GM13977 (cell line): ENCODE data around the gene SMARCAL1.
"Not testable (repeated sequence)": the region's sequence is repeated elsewhere in the genome, so short reads cannot be mapped to it uniquely, and the experiment has no call there.

ENCODE experiments used
- DNase-seq: peaks from one replicate; pipeline ENCODE4 v3.0.0; 2012; ENCODE audit warnings: low spot score
- in situ Hi-C: fragments of 300-500 bp; cut with MboI; formaldehyde crosslinking; loops from one replicate; pipeline ENCODE4 v1.12.0; 2022; ENCODE audit warnings: low sequenced_read_pairs, low pct_unique_long_range_greater_than_20kb, mixed read lengths, inconsistent platforms; ENCODE audit not compliant: unreplicated experiment
- TF ChIP-seq, protein P1 (sequence below): IDR thresholded peaks from 2 replicates; pipeline ENCODE4 v1.5.1; 2012; ENCODE audit warnings: mild to moderate bottlenecking, control low read depth; ENCODE audit not compliant: insufficient read depth; ENCODE audit errors: extremely low read depth, missing control alignments

The SMARCAL1 gene

DNA sequence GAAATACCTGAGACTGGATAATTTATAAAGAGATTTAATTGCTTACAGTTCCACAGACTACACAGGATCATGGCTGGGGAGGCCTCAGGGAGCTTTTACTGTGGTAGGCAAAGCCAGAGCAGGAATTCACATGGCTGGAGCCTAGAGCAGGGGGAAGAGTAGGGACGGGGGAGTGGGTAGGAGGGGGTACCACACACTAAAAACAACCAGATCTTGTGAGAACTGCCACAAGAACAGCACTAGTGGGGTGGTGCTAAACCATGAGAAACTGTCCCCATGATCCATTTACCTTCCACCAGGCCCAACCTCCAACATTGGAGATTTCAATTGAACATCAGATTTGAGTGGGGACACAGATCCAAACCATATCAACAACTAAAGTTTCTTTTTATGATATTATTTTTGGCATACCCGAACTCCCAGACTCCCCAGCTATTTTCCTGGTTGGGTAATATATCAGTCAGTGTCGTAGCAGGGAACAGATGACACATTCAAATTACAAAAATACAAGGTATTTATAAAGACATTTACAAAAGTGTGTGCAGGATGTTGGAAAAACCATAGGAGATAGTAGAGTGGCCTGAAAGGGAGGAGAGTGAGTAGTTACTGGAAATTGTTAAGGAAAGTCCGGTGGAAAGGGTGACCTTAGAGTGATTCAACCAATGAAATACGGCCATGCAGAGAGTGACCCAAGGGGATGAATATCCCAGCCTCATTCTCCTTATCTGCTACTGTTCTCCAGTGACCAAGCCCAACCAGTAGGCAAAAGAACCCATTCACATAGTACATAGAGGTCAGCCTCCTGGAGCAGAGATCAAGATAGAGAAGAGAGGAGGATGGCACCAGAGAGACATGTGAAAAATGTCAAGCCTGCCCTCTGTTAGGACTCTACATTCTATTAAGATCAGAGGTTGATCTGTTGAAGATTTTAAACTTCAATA, 95.2 kb downstream of the SMARCAL1 start:
- no peak for DNase-seq
- in situ Hi-C loops = loop anchor here (5.0 kb wide), 1 partner anchor 160 kb away; no protein-coding TSS in a partner anchor
- TF ChIP-seq, protein P1, sequence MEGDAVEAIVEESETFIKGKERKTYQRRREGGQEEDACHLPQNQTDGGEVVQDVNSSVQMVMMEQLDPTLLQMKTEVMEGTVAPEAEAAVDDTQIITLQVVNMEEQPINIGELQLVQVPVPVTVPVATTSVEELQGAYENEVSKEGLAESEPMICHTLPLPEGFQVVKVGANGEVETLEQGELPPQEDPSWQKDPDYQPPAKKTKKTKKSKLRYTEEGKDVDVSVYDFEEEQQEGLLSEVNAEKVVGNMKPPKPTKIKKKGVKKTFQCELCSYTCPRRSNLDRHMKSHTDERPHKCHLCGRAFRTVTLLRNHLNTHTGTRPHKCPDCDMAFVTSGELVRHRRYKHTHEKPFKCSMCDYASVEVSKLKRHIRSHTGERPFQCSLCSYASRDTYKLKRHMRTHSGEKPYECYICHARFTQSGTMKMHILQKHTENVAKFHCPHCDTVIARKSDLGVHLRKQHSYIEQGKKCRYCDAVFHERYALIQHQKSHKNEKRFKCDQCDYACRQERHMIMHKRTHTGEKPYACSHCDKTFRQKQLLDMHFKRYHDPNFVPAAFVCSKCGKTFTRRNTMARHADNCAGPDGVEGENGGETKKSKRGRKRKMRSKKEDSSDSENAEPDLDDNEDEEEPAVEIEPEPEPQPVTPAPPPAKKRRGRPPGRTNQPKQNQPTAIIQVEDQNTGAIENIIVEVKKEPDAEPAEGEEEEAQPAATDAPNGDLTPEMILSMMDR = no peak

DNA sequence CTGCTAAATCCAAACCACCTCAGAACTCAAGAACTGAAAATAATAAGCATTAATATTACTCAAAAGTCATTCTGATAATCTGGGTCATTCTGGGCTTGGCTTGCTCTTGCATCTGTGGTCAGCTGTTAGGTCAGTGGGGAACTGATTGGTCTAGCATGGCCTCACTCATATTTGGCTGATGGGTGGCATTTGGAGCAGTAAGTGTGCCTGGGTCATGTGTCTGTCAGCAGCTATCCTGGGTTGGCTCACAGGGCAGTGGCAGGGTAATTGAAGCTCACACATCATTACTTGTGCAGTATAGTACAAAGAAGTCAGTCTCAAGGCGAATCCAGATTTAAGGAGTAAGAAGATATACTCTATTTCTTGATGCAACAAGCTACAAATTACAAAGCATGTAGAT, 95.9 kb downstream of the SMARCAL1 start:
- in situ Hi-C loops = loop anchor here (5.0 kb wide), 1 partner anchor 159 kb away; no protein-coding TSS in a partner anchor
- no peak for DNase-seq
- TF ChIP-seq, protein P1 = no peak

DNA sequence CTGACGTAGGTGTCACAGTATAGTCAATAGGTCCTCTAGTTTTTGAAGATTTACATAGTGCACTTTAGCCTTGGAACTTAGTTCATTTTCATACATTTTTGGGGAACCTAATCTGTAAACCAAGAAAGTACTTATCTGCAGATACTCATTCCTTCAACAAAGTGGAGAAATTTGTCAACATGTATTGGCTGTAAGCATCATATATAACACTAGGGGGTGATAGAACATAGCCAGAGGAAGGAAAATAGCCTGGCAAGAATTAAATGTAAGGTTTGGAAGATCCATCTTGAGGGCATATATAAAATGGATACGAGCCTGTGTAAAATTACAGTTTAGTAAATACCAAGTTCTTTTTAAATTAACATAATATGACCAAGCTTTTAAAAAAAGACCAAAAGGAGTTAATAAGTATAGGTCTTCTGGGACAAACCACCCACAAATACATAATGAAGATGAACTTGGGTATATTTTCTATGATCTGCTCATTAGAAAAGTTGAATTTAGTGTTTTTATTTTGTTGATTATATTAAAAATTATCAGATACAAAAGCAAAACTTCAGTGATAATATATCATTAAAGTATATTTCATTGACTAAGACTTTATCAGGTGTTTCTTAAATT, 104.6 kb downstream of the SMARCAL1 start:
- DNase-seq = no peak
- in situ Hi-C loops = no loop called here
- TF ChIP-seq, protein P1 = peak; percentile 63

DNA sequence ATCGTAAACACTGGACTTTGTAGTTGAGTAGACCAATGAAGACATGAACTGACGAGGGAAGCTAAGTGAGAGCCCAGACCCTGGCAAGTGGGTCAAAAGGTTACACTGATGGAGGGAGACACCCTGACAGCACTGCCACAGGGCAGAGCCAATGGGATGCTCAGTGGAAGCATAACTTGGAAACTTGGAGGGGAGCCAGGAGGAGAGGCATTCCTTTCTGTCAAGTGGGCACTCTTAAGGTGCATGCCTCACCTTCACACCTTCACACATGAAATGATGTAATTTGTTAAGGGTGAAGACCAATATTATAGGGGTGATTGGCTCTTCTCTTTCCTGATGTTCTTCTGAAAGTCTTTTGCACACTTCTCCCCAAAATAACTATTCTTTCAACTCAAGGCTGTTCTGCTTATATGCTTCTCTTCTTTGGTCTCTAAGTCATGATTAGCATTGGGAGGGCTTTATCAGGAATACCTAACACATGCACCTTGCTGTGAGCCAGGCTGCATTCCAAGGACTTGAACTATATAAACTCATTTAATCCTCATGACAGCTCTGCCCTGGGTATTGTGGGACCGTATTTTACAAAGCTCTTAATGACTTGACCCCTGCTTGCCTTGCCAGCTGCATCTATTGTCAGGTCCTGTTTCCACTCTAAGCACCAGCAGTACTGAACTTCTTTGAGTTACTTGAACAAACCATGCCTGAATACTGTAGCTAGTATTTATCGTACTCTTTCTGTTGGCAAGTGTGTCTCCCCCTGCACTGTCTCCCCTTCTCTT, 105.4 kb downstream of the SMARCAL1 start:
- DNase-seq = no peak
- TF ChIP-seq, protein P1 = no peak
- in situ Hi-C loops = no loop called here

DNA sequence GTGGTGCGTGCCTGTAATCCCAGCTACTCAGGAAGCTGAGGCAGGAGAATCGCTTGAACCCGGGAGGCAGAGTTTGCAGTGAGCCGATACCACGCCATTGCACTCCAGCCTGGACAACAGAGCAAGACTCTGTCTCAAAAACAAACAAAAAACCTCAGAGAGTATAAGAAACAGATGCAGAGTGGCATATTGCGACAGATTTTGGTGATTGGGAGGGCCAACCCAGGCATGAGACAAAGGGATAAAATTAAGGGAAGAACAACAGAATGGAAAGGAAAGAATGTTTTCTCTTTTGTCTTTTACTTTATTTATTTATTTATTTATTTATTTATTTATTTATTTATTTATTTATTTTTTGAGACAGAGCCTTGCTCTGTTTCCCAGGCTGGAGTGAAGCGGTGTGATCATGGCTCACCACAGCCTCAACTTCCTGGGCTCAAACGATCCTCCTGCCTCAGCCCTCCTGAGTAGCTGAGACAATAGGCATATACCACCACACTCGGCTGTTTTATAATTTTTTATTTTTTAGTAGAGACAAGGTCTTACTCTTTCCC, 106.4 kb downstream of the SMARCAL1 start:
- in situ Hi-C loops, DNase-seq: not testable (repeated sequence)

DNA sequence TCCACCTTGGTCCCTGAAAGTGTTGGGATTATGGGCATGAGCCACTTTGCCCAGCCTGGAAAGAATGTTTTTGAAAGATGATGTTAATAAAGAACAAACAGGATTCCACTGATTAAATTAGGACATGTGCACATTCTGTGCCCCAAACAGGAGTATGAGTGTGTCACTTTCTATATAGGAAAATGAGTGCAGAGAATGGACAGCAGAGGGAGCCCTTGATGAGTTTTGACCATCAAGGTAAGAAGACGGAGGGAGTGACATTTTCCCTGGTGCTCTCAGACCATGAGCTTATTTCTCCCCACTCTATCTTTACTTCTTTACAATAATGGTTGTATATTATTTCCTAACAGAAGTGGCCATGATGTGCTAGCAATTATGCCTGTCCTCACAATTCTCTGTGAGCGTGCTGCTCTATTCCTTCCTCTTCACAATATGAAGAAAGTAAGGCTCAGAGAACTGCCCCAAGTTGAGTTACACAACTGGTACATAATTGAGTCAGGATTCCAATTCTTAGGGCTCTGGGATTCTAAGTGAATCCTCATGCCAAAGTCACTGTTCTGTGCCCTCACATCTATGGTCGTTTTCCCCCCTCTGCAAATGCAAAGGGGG, 107.0 kb downstream of the SMARCAL1 start:
- in situ Hi-C loops = no loop called here
- TF ChIP-seq, protein P1 = peak; percentile 78
- peak; percentile 58 for DNase-seq
